ENCODE measurements around the gene PRELID1.
"Not testable (repeated sequence)": the region's sequence is repeated elsewhere in the genome, so short reads cannot be mapped to it uniquely, and the experiment has no call there.

Gene PRELID1

DNA sequence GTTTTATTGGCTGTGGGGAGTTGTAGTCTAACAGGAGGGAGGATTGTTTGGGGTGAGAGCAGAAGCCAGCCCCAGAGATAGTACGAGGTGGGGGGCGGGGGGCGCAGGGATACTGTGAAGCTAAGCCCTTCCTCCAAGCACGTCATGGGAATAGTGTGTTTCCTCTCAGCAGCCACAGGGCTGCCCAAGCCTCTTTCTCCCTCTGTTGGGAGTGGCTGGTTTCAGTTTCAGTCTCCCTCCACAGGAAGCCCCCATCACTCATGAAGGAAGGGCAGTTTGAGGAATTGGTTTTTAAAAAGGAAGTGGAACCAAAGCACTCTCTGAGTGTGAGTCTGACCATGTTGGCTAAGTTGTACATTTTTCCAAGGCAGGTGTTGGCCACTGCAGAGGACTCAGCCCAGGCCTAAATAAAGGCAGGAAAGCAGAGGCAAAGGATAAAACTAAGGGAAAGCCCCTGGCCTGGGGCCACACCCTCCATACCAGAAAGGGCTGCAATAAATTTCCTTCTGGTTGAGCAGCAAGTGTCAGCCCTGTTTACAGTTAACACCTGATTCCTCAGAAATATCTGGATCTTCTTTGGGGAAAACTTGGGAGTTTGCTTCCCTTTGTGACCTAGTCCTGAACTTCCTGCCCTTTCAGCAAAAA is 3.2 kb upstream of the PRELID1 start:
- DNase-seq: no peak

DNA sequence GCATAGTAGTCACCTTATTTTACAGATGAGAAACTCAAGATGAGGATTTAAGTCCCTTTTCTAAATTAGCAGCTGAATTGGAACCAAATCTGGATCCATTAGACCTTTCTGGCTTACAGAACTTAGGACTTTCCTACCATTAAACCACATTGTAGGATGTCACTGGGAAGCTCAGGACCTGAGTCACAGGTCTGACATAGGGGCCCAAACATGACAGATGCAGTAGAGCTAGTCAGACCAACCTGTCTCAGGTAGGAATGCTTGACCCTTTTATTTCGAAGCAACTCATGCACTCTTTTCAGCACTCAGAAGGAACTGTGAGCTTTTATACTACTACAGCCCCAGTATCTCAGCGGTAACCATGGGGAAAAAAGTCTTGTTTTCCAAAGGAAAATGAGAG is 2.6 kb upstream of the PRELID1 start:
- no peak for DNase-seq

- peak in 1 of 2 experiments; percentile 47 for DNase-seq
Observed at GRCh38 chr5:177301503-177302165, 2.0 kb upstream of the PRELID1 start.

DNA sequence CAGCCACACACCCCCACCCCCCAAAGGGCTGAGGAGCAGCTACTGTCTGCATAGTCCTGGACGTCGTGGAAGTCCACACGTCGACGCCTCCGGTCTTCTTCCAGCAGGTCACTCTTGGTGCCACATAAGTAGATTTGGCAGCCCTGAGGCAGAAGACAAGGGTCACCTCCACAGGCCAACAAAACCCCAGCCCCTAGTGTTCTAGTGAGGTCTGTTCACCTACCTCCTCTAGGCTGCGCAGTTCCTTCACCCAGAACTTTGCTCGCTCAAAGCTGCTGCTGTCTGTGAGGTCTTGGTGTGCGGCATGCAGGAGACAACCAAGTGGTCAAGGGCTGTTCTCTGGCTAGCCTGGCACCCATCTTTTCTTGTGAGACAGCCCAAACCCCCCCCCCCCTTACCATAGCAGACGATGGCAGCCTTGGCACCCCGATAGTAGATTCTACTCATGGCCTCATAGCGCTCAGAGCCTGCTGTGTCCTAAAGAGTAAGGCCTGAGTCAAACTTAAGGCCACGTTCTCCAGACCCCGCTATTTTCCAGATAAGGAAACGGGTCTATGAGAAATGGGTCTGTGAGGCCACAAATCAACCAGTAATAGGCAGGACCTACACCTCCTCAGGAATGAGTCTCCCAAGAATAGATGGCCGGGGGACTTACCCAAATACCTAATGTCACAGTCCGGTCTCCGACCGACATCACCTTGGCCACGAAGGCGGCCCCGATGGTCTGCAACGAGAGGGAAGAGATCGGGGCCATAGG is 1.1 kb upstream of the PRELID1 start:
- DNase-seq: no peak

- DNase-seq: no peak
Observed at GRCh38 chr5:177303925-177304391, 359 bp downstream of the PRELID1 start.

GRCh38 chr5:177304392-177305119 is 957 bp downstream of the PRELID1 start:
- DNase-seq: no peak

DNA sequence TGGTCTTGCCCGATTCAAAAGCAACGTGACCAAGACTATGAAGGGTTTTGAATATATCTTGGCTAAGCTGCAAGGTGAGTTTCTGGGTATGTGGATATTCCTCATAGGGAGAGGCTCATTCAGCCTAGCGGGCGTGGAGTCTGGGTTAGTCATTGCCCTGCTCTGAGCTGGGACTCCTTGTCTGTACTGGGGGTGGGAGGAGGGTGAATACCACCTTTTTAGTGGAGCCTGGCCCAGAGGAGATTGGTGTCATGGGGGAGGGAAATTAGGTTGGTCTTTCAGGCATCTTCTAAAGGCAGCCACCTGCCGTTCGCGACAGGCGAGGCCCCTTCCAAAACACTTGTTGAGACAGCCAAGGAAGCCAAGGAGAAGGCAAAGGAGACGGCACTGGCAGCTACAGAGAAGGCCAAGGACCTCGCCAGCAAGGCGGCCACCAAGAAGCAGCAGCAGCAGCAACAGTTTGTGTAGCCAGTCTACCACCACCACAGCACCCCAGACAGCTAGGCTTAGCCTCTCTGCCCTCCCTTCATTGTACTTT is 2.6 kb downstream of the PRELID1 start:
- DNase-seq: not testable (repeated sequence)

- no peak for DNase-seq
Observed at GRCh38 chr5:177306674-177307543, 3.3 kb downstream of the PRELID1 start.

DNA sequence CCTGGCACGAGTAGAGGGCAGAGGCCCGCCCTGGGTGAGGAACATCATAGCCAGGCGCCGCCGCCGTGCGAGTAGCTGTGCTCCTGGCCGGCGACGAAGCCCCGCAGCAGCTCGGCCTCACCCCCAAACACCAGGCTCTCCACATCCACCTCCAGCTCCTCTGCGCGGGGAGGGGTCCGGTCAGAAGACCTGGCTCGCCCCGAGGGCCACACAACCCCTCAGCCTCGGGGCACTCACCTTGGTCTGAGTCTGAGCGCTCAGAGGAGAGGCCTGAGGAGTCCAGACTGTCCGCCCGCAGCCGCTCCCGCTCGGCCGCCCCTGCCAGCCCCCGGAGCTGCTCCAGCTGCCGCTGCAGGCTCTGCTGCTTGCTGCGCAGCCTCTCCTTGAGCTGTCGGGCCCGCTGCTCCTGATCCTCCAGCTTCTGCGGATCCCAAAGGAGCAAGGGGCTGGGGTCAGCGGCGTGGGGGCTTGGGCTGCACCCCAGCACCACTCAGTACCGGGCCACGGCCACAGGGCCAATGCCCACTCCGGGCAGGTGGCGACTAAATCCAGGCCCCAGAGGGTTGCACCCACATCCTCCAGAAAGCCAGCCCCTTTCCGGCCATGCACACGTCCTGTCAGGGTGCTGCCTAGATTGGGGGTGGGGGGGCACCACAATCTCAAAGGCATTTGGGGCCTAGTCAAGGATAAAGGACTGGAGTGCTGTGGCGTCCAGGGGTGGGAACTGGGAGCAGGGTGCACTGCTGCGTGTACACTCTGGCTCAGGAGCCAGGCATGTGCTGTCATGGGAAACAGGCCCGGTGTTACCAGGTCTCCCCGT is 4.2 kb downstream of the PRELID1 start:
- no peak for DNase-seq

GRCh38 chr5:177308740-177309139 is 5.1 kb downstream of the PRELID1 start:
- no peak for DNase-seq

DNA sequence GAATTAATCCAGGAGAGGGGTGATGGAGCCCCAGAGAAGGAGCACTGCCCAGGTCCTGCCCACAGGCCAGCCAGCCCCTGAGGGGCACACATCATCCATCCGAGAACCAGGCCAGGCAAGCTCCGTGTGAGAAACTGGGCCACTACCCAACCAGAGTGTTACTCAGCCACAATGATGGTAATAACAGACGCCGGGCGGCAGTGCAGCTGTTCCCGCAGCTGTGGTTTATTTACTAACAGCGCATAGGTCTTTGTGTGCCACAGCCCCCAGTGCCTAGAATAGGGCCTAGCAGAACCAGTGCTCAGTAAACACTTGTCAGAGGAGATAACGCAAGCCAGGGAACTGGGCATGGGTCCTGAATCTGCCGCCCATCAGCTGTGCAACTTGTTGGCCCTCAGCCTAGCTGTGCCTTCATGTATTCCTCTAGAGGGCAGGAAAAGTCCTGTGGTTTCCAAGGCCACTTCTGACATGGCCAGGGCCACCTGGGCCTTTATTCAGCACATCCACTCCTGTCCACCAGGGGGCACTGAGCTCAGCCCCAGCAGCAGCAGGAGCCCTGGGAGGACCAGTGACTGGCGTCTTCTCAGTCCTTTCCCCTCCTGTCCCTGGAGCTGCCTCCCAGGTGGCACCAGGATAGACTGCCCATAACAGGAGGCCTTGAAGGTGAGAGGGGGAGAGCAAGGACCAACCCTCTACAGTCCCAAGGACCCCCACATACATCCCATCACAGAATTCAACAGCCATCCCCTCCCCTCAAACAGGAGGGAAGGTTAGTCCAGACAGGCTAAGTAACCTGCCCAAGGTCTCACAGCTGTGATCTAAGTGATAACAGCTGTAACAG is 6.0 kb downstream of the PRELID1 start:
- peak; percentile 12 to 30 for DNase-seq

DNA sequence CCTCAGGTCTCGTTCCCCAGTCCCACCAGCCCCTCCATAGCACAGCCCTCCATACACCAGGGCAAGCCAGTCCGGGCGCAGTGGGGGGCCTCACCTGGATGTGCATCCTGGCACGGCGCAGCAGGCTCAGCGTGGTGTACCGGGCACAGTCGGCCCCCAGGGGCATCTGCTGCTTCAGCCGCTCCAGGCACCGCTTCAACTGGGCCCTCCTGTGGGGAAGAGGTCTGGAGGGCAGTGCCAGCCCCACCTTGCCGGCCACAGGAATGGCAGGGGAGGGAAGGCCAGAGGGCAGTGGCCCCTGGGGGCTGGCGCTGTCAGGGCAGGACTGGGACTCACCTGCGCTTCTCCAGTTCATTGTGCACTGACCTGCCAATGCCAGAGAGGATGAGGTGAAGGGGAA is 6.7 kb downstream of the PRELID1 start:
- DNase-seq: no peak

DNA sequence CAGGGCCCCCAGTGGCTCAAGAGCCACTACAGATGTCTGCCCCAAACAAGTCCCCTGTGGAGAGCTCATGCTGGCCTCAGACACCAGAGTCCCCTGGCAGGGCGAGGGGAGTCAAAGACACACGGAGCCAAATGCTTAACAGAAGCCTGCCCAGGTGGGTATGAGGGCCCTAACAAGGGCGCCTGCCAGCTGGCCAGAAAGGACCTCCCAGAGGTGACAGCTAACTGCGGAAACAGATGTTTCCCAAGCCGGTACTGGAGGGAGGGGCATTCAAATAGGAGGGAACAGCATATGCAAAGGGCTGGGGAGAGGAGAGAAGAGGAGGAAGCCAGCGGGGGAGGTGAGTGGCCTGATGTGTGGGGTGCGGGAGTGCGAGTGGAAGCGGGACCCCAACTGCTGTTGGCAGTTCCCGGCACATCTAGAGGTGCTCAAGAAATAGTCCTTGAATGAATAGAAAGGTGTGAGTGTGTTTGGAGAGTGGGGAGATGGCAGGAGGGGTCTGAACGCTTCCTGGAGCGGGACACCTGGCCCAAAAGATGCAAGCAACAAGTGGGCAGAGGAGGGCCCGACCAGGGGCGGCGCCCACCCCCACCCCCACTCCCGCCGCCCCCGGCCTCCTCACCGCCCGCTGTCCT is 7.3 kb downstream of the PRELID1 start:
- no peak for DNase-seq

GRCh38 chr5:177311392-177311722 is 7.8 kb downstream of the PRELID1 start:
- no peak for DNase-seq

DNA sequence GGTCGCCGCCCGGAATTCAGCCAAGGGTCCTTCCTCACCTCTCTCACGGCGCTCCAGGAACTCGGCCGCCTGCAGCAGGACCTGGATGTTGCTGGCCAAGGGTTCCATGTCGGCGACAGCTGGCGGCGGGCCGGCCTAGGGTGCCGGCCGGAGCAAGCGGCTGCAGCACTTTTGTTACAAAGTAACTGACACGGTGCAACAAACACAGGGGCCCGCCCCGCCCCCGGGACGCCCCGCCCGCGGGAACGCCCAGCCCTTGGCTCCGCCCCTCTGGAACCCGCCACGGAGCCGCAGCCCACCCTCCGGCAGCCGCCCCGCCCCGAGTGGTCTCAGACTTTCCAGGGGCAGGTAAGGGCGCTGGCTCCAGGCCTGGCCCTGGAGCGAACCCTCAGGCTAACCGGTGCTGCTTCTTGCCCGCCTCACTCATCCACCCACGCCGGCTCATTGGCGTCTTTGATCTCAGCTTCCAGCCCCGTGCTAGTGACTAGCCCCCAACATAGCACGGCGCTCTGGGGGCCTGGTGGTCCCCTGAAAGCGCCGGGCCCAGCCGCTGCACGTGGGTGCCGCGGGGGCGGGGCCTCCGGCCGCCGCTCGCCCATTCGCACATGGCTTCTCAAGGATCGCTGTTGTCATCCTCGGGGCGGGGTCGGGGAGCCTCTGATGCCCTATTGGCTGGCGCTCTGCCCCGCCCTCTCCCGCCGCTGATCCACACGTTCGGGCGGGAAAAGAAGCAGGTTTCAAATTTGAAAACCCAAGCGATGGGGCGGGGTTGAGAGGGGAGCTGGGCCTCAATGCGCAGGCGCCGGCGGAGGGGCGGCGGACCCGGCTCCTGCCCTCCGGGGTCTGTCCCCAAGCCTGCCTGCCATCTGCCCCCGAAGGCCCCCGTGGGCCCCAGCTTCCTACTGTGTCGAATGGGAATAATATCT is 8.4 kb downstream of the PRELID1 start, which contains the start of gene MXD3:
Gene MXD3 (minus strand): TSS at position 176 of the 926 bp plus-strand sequence. CDS start 68 bp downstream, at position 108.
- DNase-seq: peak; percentile 92

DNA sequence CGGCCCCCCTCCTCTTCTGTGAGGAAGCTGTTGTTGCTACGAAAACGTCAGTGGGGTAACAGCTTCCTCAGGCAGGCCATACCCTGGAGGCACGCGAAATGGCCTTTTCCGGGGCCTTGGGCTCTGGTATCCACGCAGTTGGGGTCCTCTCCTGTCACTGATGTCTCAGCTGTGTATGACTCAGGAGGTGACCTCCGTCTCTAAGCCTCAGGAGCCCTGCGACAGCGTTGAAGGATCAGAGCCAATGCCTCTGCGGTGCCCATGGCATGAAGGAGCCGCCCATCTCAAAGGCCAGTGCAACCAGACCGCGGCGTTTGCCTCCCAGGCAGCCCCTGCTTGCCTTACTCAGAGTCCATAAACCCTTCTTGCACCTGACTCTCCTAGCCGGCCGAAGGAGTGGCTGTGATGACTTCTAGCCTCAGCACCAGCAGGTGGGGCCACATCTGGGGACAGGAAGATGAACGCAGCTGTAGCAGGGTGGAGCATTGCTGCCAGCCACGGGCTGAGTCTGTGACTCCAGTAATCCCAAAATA is 9.1 kb downstream of the PRELID1 start:
- peak in 1 of 2 experiments; percentile 37 for DNase-seq

- no peak for DNase-seq
Observed at GRCh38 chr5:177313561-177314259, 10.1 kb downstream of the PRELID1 start.

All from NCI-H187 (cell line).